HFF-Myc (cell line): Measurements from ENCODE around the gene GALNT12.

Experiments
- DNase-seq: peaks from one replicate; pipeline ENCODE4 v3.0.0-alpha.2; 2011; ENCODE audit warnings: low read depth; ENCODE audit errors: extremely low read depth
- H3K4me3 ChIP-seq: replicated peaks from 2 replicates; pipeline ENCODE4 v1.5.1; 2011; ENCODE audit warnings: low read depth, mild to moderate bottlenecking, control low read depth, low read length
- TF ChIP-seq, protein P1 (sequence below): IDR thresholded peaks from 2 replicates; pipeline ENCODE4 v1.5.1; 2012; ENCODE audit warnings: mild to moderate bottlenecking, low read depth, low read length, control low read depth; ENCODE audit errors: missing control alignments

Gene GALNT12

DNA sequence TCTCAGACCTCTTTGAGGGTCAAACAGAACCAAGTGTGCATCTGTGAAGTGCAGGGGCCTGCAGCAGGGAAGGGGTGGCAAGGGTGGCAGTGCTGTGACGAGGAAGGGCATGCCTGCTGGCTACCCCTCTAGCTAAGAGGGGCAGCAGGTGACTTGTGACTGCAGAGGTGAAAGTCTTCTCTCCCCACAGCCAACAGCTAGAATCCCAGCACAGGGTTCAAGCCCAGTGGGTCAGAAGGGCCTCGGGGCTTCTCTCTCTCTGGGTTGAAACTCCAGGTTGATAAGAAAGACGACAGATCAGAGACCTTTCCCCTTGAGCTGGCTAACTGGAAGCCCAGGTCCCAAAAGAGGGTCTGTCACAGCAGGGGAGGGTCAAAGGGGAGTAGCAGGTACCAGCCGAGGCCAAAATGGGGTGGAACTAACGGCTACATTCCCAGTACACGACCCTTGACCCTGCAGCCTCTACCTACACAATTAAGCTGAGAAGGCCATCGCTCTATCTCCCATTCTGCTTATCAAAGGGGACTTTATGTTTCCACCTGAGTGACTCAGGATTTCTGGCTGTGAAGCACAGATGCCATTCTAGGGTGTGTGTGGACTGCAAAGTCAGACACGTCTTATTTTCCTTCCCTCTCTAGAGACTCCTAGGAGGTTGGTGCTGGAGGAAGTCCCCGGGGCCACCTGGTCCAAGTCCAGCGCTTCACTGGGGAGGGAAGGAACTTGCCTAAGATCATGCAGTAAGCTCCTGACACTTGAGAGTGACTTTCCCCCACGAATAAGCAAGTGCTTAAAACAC lies 25.7 kb upstream of the GALNT12 start:
- DNase-seq, result no peak
- H3K4me3 ChIP-seq, result no peak overlapping the region
- TF ChIP-seq, protein P1, sequence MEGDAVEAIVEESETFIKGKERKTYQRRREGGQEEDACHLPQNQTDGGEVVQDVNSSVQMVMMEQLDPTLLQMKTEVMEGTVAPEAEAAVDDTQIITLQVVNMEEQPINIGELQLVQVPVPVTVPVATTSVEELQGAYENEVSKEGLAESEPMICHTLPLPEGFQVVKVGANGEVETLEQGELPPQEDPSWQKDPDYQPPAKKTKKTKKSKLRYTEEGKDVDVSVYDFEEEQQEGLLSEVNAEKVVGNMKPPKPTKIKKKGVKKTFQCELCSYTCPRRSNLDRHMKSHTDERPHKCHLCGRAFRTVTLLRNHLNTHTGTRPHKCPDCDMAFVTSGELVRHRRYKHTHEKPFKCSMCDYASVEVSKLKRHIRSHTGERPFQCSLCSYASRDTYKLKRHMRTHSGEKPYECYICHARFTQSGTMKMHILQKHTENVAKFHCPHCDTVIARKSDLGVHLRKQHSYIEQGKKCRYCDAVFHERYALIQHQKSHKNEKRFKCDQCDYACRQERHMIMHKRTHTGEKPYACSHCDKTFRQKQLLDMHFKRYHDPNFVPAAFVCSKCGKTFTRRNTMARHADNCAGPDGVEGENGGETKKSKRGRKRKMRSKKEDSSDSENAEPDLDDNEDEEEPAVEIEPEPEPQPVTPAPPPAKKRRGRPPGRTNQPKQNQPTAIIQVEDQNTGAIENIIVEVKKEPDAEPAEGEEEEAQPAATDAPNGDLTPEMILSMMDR, result no peak

- H3K4me3 ChIP-seq, result no peak overlapping the region
- no peak for DNase-seq
- TF ChIP-seq, protein P1, result no peak
Measured at GRCh38 chr9:98783518-98784226, 23.8 kb upstream of the GALNT12 start.

DNA sequence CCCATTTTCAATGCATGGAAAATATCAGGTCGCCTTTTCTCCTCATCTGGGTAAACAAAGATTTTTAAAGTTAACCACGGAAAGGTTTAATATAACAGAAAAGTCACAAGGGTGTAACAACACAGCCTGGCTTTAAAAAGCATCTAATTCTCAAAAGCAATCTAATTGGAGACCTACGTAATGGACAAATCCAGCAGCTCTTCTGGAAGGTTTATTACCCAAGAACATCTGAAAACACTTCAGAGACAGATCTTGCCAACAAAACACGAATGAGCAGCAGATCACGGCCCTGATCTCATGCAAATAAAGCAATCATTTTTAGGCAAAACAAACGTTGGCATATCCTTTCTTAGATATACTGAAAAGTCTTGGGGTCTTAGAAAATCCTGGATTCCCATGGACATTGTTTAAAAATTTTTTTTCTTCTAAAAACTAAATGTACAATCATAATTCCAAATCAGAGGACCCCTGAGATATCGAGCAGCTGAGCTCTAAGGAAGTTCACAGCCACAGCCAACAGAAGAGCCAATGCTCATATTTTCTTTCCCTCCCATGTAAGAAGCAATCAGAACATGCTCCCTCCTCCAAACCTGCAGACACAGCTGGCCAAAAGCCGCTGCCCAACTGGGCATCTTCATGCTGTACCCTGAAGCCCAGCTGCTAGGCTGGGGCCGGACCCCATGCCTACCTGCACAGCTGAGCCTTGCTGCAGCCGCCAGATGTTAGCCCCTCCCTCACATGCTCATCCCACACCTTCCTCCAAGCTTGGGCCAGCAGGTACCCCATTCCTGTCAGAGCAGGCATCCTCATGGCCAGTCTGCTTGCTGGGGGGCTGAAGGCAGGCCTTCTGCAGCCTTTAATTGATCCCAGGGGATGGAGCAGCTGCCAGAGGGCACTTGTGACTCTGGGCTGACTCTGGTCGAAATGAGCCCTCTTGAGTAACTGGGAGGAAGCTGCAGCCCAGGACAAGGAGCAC lies 22.4 kb upstream of the GALNT12 start:
- DNase-seq, result no peak
- TF ChIP-seq, protein P1, result no peak
- no peak overlapping the region for H3K4me3 ChIP-seq

- TF ChIP-seq, protein P1, result no peak
- no peak overlapping the region for H3K4me3 ChIP-seq
- no peak for DNase-seq
Measured at GRCh38 chr9:98786750-98787510, 20.5 kb upstream of the GALNT12 start.

DNA sequence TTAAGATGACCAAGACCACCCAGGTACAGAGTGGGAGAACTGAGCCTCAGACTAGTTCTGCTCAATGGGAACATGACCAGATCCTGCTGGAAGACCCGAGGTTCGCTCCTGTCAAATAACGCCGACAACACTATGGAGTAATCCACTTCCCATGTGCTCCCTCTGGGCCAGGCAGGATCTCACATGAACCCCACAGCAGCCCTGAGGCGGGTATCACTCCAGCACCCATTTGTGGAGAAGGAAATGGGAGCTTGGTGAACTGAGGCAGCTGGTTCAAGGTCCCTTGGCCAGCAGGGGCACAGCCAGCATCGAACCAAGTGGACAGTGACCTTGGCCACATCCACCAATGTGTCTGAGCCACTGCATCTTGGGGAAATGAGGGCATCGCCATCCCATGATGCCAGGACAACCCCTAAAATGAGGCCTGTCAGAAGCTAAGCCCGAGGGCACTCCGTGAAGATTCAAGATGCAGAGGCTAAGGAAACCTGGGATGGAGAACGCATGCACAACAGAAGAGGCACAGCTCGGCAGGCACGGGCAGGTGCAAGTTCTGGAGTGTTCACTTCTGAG lies 19.6 kb upstream of the GALNT12 start:
- no peak for DNase-seq
- TF ChIP-seq, protein P1, result no peak
- H3K4me3 ChIP-seq, result no peak overlapping the region
